ENCODE results near the gene P2RY11.

P2RY11 gene, protein sequence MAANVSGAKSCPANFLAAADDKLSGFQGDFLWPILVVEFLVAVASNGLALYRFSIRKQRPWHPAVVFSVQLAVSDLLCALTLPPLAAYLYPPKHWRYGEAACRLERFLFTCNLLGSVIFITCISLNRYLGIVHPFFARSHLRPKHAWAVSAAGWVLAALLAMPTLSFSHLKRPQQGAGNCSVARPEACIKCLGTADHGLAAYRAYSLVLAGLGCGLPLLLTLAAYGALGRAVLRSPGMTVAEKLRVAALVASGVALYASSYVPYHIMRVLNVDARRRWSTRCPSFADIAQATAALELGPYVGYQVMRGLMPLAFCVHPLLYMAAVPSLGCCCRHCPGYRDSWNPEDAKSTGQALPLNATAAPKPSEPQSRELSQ

DNA sequence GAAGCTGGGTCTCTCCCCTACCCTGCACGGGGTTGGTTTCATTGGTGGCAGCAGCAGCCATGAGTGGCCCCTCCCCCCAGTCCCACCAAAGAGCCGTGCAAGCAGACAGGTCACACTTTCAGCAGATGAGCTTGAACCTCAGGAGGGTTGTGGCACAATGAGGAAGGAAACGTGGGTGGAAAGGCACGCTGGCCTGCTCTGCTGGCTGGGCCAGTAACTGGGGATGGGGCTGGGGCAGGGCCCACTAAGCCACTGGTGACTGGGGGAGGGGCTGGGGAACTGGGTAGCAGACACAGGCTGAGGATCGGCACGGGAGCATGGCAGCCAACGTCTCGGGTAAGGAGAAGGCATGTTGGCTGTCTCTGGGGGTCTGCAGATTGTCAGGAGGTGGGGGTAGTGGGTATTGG is at the start of gene P2RY11:
Gene P2RY11 (plus strand): TSS at position 289 of the 407 bp plus-strand sequence. CDS start 29 bp downstream, at position 318.
- Histone ChIP-seq H3K27ac (ENCODE audit: low read depth, low read length) (peak within 1 kb of the TSS; percentile 58), H3K36me3 (ENCODE audit: low read length) (no peaks in the 10 kb centered on the region; the same call in 1 of the 2 replicates), H4K20me1 (ENCODE audit: low read depth, low read length) (no peaks in the 10 kb centered on the region), H3K9me3 (ENCODE audit: insufficient read depth, low read length) (no peaks in the 10 kb centered on the region), H3K27me3 (ENCODE audit: low read length) (no peaks in the 10 kb centered on the region), H3F3A (ENCODE audit: insufficient read depth) (peaks cover 21% of the 10 kb centered on the region), H2AFZ (ENCODE audit: low read depth, low read length, severe bottlenecking) (no peak within 1 kb of the TSS), H3K4me3 (ENCODE audit: insufficient read depth, low read length, poor library complexity, severe bottlenecking) (no peak within 1 kb of the TSS), H3K9me2 (replicated peaks; ENCODE audit: insufficient read depth, low read length) (no peaks in the 10 kb centered on the region), H3K4me2 (ENCODE audit: low read depth, low read length, poor library complexity, severe bottlenecking) (no peak within 1 kb of the TSS), H3K79me2 (ENCODE audit: insufficient read depth, low read length) (peaks cover 19% of the 10 kb centered on the region), H3K9ac (ENCODE audit: low read length) (no peak within 1 kb of the TSS)
- TF ChIP-seq EZH2phosphoT487 (conservative IDR thresholded peaks at IDR 0.05; ENCODE audit: low read length), result no peak
- TF ChIP-seq, protein P1, sequence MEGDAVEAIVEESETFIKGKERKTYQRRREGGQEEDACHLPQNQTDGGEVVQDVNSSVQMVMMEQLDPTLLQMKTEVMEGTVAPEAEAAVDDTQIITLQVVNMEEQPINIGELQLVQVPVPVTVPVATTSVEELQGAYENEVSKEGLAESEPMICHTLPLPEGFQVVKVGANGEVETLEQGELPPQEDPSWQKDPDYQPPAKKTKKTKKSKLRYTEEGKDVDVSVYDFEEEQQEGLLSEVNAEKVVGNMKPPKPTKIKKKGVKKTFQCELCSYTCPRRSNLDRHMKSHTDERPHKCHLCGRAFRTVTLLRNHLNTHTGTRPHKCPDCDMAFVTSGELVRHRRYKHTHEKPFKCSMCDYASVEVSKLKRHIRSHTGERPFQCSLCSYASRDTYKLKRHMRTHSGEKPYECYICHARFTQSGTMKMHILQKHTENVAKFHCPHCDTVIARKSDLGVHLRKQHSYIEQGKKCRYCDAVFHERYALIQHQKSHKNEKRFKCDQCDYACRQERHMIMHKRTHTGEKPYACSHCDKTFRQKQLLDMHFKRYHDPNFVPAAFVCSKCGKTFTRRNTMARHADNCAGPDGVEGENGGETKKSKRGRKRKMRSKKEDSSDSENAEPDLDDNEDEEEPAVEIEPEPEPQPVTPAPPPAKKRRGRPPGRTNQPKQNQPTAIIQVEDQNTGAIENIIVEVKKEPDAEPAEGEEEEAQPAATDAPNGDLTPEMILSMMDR (IDR thresholded peaks at IDR 0.05; ENCODE audit: insufficient read depth, low read length, poor library complexity, severe bottlenecking), result no peak

DNA sequence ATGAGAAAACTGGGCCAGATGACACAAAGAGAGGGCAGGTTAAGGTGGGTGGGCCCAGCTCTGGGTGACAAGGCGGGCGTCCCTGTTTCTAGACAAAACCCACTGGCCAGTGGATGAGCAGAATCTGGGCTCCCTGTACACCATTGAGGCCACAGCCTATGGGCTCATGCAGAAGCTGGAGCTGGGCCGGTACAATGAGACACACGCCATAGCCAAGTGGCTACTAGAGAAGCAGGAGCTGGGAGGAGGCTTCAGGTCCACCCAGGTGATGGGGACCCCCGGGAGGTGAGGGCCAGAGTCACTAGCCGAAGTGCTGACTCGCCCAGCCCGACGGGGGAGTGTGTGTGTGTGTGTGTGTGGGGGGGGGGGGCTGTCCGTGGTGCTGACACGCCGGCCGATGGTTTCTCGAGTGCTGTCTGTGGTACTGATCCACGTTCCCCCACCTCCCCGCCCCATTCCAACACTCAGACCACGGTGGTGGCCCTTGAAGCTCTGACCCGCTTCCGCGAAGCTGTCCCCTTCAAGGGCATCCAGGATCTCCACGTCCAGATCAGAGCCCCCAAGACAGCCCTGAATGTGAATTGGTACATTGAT is 49.7 kb upstream of the P2RY11 start:
- no peak overlapping the region for H3K9ac ChIP-seq (ENCODE audit: low read length)
- no peak overlapping the region for H3K27ac ChIP-seq (ENCODE audit: low read depth, low read length)
- H3K9me2 ChIP-seq (replicated peaks; ENCODE audit: insufficient read depth, low read length), result no peaks in the 10 kb centered on the region
- no peaks in the 10 kb centered on the region for H3K79me2 ChIP-seq (ENCODE audit: insufficient read depth, low read length)
- no peaks in the 10 kb centered on the region for H4K20me1 ChIP-seq (ENCODE audit: low read depth, low read length)
- no peaks in the 10 kb centered on the region for H3K27me3 ChIP-seq (ENCODE audit: low read length)
- H3K36me3 ChIP-seq (ENCODE audit: low read length), result no peaks in the 10 kb centered on the region
- no peaks in the 10 kb centered on the region for H3F3A ChIP-seq (ENCODE audit: insufficient read depth)
- H3K4me2 ChIP-seq (ENCODE audit: low read depth, low read length, poor library complexity, severe bottlenecking), result no peak overlapping the region
- no peak overlapping the region for H3K4me3 ChIP-seq (ENCODE audit: insufficient read depth, low read length, poor library complexity, severe bottlenecking)
- TF ChIP-seq, protein P1 (IDR thresholded peaks at IDR 0.05; ENCODE audit: insufficient read depth, low read length, poor library complexity, severe bottlenecking), result no peak
- no peaks in the 10 kb centered on the region for H3K9me3 ChIP-seq (ENCODE audit: insufficient read depth, low read length)
- H2AFZ ChIP-seq (ENCODE audit: low read depth, low read length, severe bottlenecking), result no peak overlapping the region

DNA sequence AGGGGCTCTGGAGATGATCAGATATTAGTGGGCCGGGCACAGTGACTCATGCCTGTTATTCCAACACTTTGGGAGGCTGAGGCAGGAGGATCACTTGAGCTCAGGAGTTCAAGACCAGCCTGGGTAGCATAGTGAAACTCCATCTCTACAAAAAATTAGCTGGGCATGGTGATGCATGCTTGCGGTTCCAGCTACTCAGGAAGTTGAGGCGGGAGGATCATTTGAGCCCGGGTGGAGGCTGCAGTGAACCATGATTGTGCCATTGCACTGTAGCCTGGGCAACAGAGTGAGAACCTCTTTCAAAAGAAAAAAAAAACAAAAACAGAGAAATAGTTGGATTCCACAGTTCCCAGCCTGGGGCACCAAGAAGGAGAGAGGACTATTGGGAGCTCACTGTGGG is 43.3 kb upstream of the P2RY11 start:
- H3K9ac ChIP-seq (ENCODE audit: low read length), result no peak overlapping the region
- no peaks in the 10 kb centered on the region for H3K36me3 ChIP-seq (ENCODE audit: low read length)
- no peak for TF ChIP-seq EZH2phosphoT487 (conservative IDR thresholded peaks at IDR 0.05; ENCODE audit: low read length)
- TF ChIP-seq, protein P1 (IDR thresholded peaks at IDR 0.05; ENCODE audit: insufficient read depth, low read length, poor library complexity, severe bottlenecking), result no peak
- no peak overlapping the region for H3K4me3 ChIP-seq (ENCODE audit: insufficient read depth, low read length, poor library complexity, severe bottlenecking)
- H3K27ac ChIP-seq (ENCODE audit: low read depth, low read length), result no peak overlapping the region
- no peaks in the 10 kb centered on the region for H4K20me1 ChIP-seq (ENCODE audit: low read depth, low read length)
- no peaks in the 10 kb centered on the region for H3F3A ChIP-seq (ENCODE audit: insufficient read depth)
- H2AFZ ChIP-seq (ENCODE audit: low read depth, low read length, severe bottlenecking), result no peak overlapping the region
- H3K79me2 ChIP-seq (ENCODE audit: insufficient read depth, low read length), result no peaks in the 10 kb centered on the region
- H3K9me3 ChIP-seq (ENCODE audit: insufficient read depth, low read length), result no peaks in the 10 kb centered on the region
- H3K4me2 ChIP-seq (ENCODE audit: low read depth, low read length, poor library complexity, severe bottlenecking), result no peak overlapping the region
- H3K9me2 ChIP-seq (replicated peaks; ENCODE audit: insufficient read depth, low read length), result no peaks in the 10 kb centered on the region
- H3K27me3 ChIP-seq (ENCODE audit: low read length), result no peaks in the 10 kb centered on the region
